DOHH2 (cell line): ENCODE data around the gene SV2B.

Experiments
- H3F3A ChIP-seq: fragments of 200-600 bp; sonication (generic), shearing (Covaris generic); 2 replicates; pipeline ENCODE4 v1.6.0; 2016; ENCODE audit warnings: antibody characterized with exemption, mild to moderate bottlenecking; ENCODE audit not compliant: control insufficient read depth, insufficient read depth
- H3K27ac ChIP-seq: fragments of 200-600 bp; sonication (generic); 2 replicates; pipeline ENCODE4 v1.5.1; 2014; ENCODE audit warnings: low read depth, mild to moderate bottlenecking, low read length, moderate library complexity
- H3K27me3 ChIP-seq: fragments of 200-600 bp; sonication (generic); 2 replicates; pipeline ENCODE4 v1.6.1; 2014; ENCODE audit warnings: mild to moderate bottlenecking, low read length, mixed read lengths; ENCODE audit not compliant: control insufficient read depth
- H3K36me3 ChIP-seq: fragments of 200-600 bp; sonication (generic); 2 replicates; pipeline ENCODE4 v1.6.1; 2014; ENCODE audit warnings: mild to moderate bottlenecking, low read length, moderate library complexity, mixed read lengths; ENCODE audit not compliant: control insufficient read depth
- H3K4me1 ChIP-seq: fragments of 200-600 bp; sonication (generic); 2 replicates; pipeline ENCODE4 v1.6.1; 2014; ENCODE audit warnings: mild to moderate bottlenecking, low read length, mixed read lengths; ENCODE audit not compliant: control insufficient read depth
- H3K4me2 ChIP-seq: fragments of 200-600 bp; sonication (generic); 2 replicates; pipeline ENCODE4 v1.6.0; 2014; ENCODE audit warnings: mild to moderate bottlenecking, low read length, moderate library complexity
- H3K4me3 ChIP-seq: fragments of 200-600 bp; sonication (generic); 2 replicates; pipeline ENCODE4 v1.5.1; 2014; ENCODE audit warnings: mild to moderate bottlenecking, low read length, mixed read lengths
- H3K79me2 ChIP-seq: fragments of 200-600 bp; sonication (generic); 2 replicates; pipeline ENCODE4 v1.6.1; 2014; ENCODE audit warnings: mild to moderate bottlenecking, low read length, mixed read lengths; ENCODE audit not compliant: control insufficient read depth
- H3K9me2 ChIP-seq: fragments of 200-600 bp; sonication (generic); replicated peaks from 2 replicates; pipeline ENCODE4 v1.6.1; 2014; ENCODE audit warnings: mild to moderate bottlenecking, low read length, mixed read lengths; ENCODE audit not compliant: control insufficient read depth
- H3K9me3 ChIP-seq: fragments of 200-600 bp; sonication (generic); 2 replicates; pipeline ENCODE4 v1.6.1; 2014; ENCODE audit warnings: antibody characterized with exemption, low read length, mixed read lengths; ENCODE audit not compliant: control insufficient read depth, insufficient read depth
- H4K20me1 ChIP-seq: fragments of 200-600 bp; sonication (generic); 2 replicates; pipeline ENCODE4 v1.6.0; 2014; ENCODE audit warnings: low read depth, mild to moderate bottlenecking, antibody characterized with exemption, low read length, moderate library complexity; ENCODE audit not compliant: control insufficient read depth, insufficient read depth
- CTCF ChIP-seq: fragments of 200-600 bp; sonication (generic); IDR thresholded peaks from one replicate; pipeline ENCODE4 v1.5.1; 2014; ENCODE audit warnings: antibody characterized with exemption, mild to moderate bottlenecking, low read depth, low read length; ENCODE audit not compliant: poor library complexity, severe bottlenecking
- EZH2phosphoT487 ChIP-seq: fragments of 200-600 bp; sonication (generic); IDR thresholded peaks from 2 replicates; pipeline ENCODE4 v1.6.1; 2017; ENCODE audit warnings: borderline replicate concordance, mild to moderate bottlenecking, antibody characterized with exemption, low read length, moderate library complexity, mixed read lengths

The SV2B gene

GRCh38 chr15:91114301-91114700, 14.2 kb downstream of the SV2B start:
- H3K4me2 ChIP-seq: no peak overlapping the region
- no peaks in the 10 kb centered on the region for H3F3A ChIP-seq
- H4K20me1 ChIP-seq: no peaks in the 10 kb centered on the region
- no peak overlapping the region for H3K4me3 ChIP-seq
- no peak for TF ChIP-seq EZH2phosphoT487
- no peak for TF ChIP-seq CTCF
- H3K36me3 ChIP-seq: no peaks in the 10 kb centered on the region
- H3K27me3 ChIP-seq: peaks cover 7% of the 10 kb centered on the region
- H3K9me3 ChIP-seq: no peaks in the 10 kb centered on the region
- H3K27ac ChIP-seq: no peak overlapping the region
- no peaks in the 10 kb centered on the region for H3K79me2 ChIP-seq
- no peaks in the 10 kb centered on the region for H3K4me1 ChIP-seq
- H3K9me2 ChIP-seq: no peaks in the 10 kb centered on the region

GRCh38 chr15:91116113-91117067, 16.3 kb downstream of the SV2B start:
- no peaks in the 10 kb centered on the region for H3K9me2 ChIP-seq
- no peak overlapping the region for H3K4me3 ChIP-seq
- H3K36me3 ChIP-seq: no peaks in the 10 kb centered on the region
- H3K79me2 ChIP-seq: no peaks in the 10 kb centered on the region
- H3K4me2 ChIP-seq: no peak overlapping the region
- no peaks in the 10 kb centered on the region for H3K9me3 ChIP-seq
- no peaks in the 10 kb centered on the region for H3F3A ChIP-seq
- peaks cover 7% of the 10 kb centered on the region for H3K27me3 ChIP-seq
- TF ChIP-seq EZH2phosphoT487: no peak
- no peak for TF ChIP-seq CTCF
- no peaks in the 10 kb centered on the region for H3K4me1 ChIP-seq
- H4K20me1 ChIP-seq: no peaks in the 10 kb centered on the region
- no peak overlapping the region for H3K27ac ChIP-seq

GRCh38 chr15:91117375-91117774, 17.3 kb downstream of the SV2B start:
- Histone ChIP-seq H3K79me2 (no peaks in the 10 kb centered on the region), H4K20me1 (no peaks in the 10 kb centered on the region), H3K27me3 (peaks cover 7% of the 10 kb centered on the region), H3K4me2 (no peak overlapping the region), H3F3A (no peaks in the 10 kb centered on the region), H3K4me1 (no peaks in the 10 kb centered on the region), H3K9me3 (no peaks in the 10 kb centered on the region), H3K4me3 (no peak overlapping the region), H3K9me2 (no peaks in the 10 kb centered on the region), H3K36me3 (no peaks in the 10 kb centered on the region), H3K27ac (no peak overlapping the region)
- TF ChIP-seq EZH2phosphoT487: no peak
- TF ChIP-seq CTCF: no peak
